HepG2 (cell line): ENCODE results near the gene NR2F1. TPM values are rescaled to one million over a fixed set of nuclear protein-coding genes. Genes with fewer than 3 reads are reported as not detected.

ENCODE experiments used
- ARNT2 ChIP-seq: sonication (generic); formaldehyde crosslinking; IDR thresholded peaks from 2 replicates; pipeline ENCODE4 v1.8.0; 2022; ENCODE audit warnings: mild to moderate bottlenecking, low read depth, missing genetic modification reagents, moderate library complexity
- CC2D1A ChIP-seq: sonication (generic); formaldehyde crosslinking; IDR thresholded peaks from 2 replicates; pipeline ENCODE4 v1.8.1; 2023; ENCODE audit warnings: mild to moderate bottlenecking, missing genetic modification reagents
- GPN1 ChIP-seq: sonication (generic); formaldehyde crosslinking; IDR thresholded peaks from 2 replicates; pipeline ENCODE4 v1.5.1; 2020; ENCODE audit warnings: missing genetic modification reagents, borderline replicate concordance
- GTF2F1 ChIP-seq: fragments of 150-350 bp; IDR thresholded peaks from 2 replicates; pipeline ENCODE4 v1.6.1; 2014; ENCODE audit warnings: low read length
- JARID2 ChIP-seq: sonication (generic); formaldehyde crosslinking; IDR thresholded peaks from 2 replicates; pipeline ENCODE4 v1.8.1; 2023; ENCODE audit warnings: missing genetic modification reagents, inconsistent platforms; ENCODE audit not compliant: insufficient replicate concordance
- MIER3 ChIP-seq: IDR thresholded peaks from 2 replicates; pipeline ENCODE4 v1.6.1; 2016; ENCODE audit warnings: missing compliant biosample characterization, borderline replicate concordance
- PAF1 ChIP-seq: IDR thresholded peaks from 2 replicates; pipeline ENCODE4 v1.6.1; 2016; ENCODE audit warnings: missing genetic modification reagents, missing compliant biosample characterization
- RBFOX2 ChIP-seq: fragments of 200-400 bp; formaldehyde crosslinking; IDR thresholded peaks from 2 replicates; pipeline ENCODE4 v1.6.1; 2017; ENCODE audit warnings: low read depth, mild to moderate bottlenecking, low read length
- RBM22 ChIP-seq: fragments of 200-400 bp; formaldehyde crosslinking; optimal IDR thresholded peaks from 2 replicates; pipeline ENCODE3; 2017; ENCODE audit warnings: mild to moderate bottlenecking, low read length, moderate library complexity
- TBL1XR1 ChIP-seq: fragments of 150-350 bp; IDR thresholded peaks from 2 replicates; pipeline ENCODE4 v1.6.1; 2014; ENCODE audit warnings: borderline replicate concordance, low read length; ENCODE audit not compliant: partially characterized antibody
- TCF7 ChIP-seq: sonication (generic); IDR thresholded peaks from 2 replicates; pipeline ENCODE4 v1.6.1; 2016; ENCODE audit warnings: antibody characterized with exemption, low read depth
- U2AF1 ChIP-seq: fragments of 200-400 bp; formaldehyde crosslinking; optimal IDR thresholded peaks from 2 replicates; pipeline ENCODE3; 2017; ENCODE audit warnings: mild to moderate bottlenecking, low read depth, low read length
- ZNF7 ChIP-seq: IDR thresholded peaks from 2 replicates; pipeline ENCODE4 v1.6.1; 2016; ENCODE audit warnings: missing biosample characterization, missing genetic modification reagents
- ZNF720 ChIP-seq: sonication (generic); formaldehyde crosslinking; IDR thresholded peaks from 2 replicates; pipeline ENCODE4 v1.4.0; 2020; ENCODE audit warnings: missing genetic modification reagents
- ZNF747 ChIP-seq: sonication (generic); formaldehyde crosslinking; IDR thresholded peaks from 2 replicates; pipeline ENCODE4 v1.8.1; 2023; ENCODE audit warnings: missing genetic modification reagents, mild to moderate bottlenecking, borderline replicate concordance
- polyA plus RNA-seq, 8 experiments: library from polyadenylated mRNA; depleted of rRNA in 3 of 8; stranded (reverse) in 7 of 8; unstranded in 1 of 8; fragments of >200 nt; fragmentation: Illumina TruSeq in 4 of 8; extraction: Trizol in 4 of 8; gene quantifications; 2 replicates each; pipeline versions ENCODE4 v1.2.1 to v1.2.3, GENCODE V29; 2011 to 2016; ENCODE audit warnings: low read depth in 4 of 8, missing spikeins in 1 of 8, mixed read lengths in 1 of 8; ENCODE audit not compliant: insufficient read depth in 1 of 8
- total RNA-seq, 5 experiments: library from RNA; depleted of rRNA; stranded (reverse); fragments of >200 nt; fragmentation: Illumina TruSeq; extraction: Trizol; gene quantifications; 2 replicates each; pipeline ENCODE4 v1.2.3, GENCODE V29; 2016; ENCODE audit warnings: low read depth in 1 of 5
- TF ChIP-seq, protein P1 (sequence below), 2 experiments: IDR thresholded peaks; 2 replicates each; pipeline ENCODE4 v1.6.1; 2011 to 2012; ENCODE audit warnings: low read length in 2 of 2, borderline replicate concordance in 1 of 2, low read depth in 1 of 2, mild to moderate bottlenecking in 1 of 2, moderate library complexity in 1 of 2
- TF ChIP-seq, protein P2 (sequence below): sonication (generic); formaldehyde crosslinking; IDR thresholded peaks from 2 replicates; pipeline ENCODE4 v1.5.0; 2020; ENCODE audit warnings: mild to moderate bottlenecking, missing genetic modification reagents, borderline replicate concordance
- TF ChIP-seq, protein P3 (sequence below): sonication (generic); formaldehyde crosslinking; IDR thresholded peaks from 2 replicates; pipeline ENCODE4 v1.4.0; 2020; ENCODE audit warnings: missing genetic modification reagents
- TF ChIP-seq, protein P4 (sequence below): sonication (generic); formaldehyde crosslinking; IDR thresholded peaks from 2 replicates; pipeline ENCODE4 v1.4.0; 2020; ENCODE audit warnings: missing genetic modification reagents

NR2F1 gene
- total and polyA plus RNA-seq, 2 of the 13 experiments (the other 11 are each of a cell fraction or from before 2014, with no cell fraction given) = 17.1 to 59.7 TPM

DNA sequence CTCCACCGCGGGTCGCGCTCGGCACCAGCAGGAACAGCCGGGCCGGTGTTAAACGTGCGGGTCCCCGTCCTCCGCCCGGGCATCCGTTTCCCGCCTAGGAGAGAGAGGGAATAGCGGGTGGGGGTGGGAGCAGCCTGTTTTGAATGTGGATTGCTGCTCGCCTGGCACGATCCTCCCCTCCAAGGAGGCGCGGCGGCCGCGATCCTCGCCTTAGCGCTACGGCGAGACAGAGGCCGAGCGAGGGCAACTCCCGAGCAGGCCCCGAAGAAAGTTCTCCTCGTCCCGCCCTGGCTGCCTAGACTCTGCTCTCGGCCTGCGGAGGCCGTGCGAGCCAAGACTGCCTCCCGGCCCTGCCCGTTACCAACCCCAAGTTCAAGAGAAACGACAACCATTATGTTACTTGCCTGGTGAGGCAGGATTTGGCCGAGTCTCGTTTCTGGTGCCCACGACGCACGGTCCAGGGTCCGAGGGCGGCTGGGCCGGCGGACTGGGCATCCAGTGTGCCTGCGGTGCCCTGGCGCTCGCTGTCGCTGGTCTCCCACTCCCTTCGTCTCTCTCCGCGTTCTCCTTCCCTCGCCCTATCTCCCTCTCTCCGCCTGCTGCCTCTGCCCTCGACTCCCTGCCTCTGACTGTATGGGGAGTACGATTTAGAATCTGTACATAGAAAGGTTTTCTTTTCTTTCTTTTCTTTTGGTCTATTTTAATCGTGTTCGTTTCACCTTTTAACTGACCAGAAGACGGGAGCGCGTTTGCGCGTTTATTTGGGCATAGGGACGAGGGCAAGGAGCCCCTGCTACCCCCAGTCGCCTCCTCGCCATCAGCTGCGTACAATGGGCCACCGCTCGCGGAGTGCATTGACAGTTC is 2.7 kb upstream of the NR2F1 start (continued):
- TF ChIP-seq, protein P1, sequence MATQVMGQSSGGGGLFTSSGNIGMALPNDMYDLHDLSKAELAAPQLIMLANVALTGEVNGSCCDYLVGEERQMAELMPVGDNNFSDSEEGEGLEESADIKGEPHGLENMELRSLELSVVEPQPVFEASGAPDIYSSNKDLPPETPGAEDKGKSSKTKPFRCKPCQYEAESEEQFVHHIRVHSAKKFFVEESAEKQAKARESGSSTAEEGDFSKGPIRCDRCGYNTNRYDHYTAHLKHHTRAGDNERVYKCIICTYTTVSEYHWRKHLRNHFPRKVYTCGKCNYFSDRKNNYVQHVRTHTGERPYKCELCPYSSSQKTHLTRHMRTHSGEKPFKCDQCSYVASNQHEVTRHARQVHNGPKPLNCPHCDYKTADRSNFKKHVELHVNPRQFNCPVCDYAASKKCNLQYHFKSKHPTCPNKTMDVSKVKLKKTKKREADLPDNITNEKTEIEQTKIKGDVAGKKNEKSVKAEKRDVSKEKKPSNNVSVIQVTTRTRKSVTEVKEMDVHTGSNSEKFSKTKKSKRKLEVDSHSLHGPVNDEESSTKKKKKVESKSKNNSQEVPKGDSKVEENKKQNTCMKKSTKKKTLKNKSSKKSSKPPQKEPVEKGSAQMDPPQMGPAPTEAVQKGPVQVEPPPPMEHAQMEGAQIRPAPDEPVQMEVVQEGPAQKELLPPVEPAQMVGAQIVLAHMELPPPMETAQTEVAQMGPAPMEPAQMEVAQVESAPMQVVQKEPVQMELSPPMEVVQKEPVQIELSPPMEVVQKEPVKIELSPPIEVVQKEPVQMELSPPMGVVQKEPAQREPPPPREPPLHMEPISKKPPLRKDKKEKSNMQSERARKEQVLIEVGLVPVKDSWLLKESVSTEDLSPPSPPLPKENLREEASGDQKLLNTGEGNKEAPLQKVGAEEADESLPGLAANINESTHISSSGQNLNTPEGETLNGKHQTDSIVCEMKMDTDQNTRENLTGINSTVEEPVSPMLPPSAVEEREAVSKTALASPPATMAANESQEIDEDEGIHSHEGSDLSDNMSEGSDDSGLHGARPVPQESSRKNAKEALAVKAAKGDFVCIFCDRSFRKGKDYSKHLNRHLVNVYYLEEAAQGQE (IDR thresholded peaks at IDR 0.05; ENCODE audit: borderline replicate concordance in 1 of 2, low read depth in 1 of 2, low read length in 2 of 2) = no peak
- TF ChIP-seq JARID2 (peak; percentile 58), ZNF747 (CRISPR knock-in tag) (no peak), ZNF720 (CRISPR knock-in tag) (no peak), RBFOX2 (peak; percentile 66), GTF2F1 (no peak), GPN1 (CRISPR knock-in tag) (no peak), CC2D1A (CRISPR knock-in tag) (no peak), TBL1XR1 (no peak), RBM22 (no peak), U2AF1 (peak; percentile 63), PAF1 (CRISPR knock-in tag) (no peak), MIER3 (CRISPR knock-in tag) (no peak), ZNF7 (CRISPR knock-in tag) (no peak), ARNT2 (CRISPR knock-in tag) (peak; percentile 71; the same call in 1 of the 2 replicates), TCF7 (no peak)
- TF ChIP-seq, protein P2, sequence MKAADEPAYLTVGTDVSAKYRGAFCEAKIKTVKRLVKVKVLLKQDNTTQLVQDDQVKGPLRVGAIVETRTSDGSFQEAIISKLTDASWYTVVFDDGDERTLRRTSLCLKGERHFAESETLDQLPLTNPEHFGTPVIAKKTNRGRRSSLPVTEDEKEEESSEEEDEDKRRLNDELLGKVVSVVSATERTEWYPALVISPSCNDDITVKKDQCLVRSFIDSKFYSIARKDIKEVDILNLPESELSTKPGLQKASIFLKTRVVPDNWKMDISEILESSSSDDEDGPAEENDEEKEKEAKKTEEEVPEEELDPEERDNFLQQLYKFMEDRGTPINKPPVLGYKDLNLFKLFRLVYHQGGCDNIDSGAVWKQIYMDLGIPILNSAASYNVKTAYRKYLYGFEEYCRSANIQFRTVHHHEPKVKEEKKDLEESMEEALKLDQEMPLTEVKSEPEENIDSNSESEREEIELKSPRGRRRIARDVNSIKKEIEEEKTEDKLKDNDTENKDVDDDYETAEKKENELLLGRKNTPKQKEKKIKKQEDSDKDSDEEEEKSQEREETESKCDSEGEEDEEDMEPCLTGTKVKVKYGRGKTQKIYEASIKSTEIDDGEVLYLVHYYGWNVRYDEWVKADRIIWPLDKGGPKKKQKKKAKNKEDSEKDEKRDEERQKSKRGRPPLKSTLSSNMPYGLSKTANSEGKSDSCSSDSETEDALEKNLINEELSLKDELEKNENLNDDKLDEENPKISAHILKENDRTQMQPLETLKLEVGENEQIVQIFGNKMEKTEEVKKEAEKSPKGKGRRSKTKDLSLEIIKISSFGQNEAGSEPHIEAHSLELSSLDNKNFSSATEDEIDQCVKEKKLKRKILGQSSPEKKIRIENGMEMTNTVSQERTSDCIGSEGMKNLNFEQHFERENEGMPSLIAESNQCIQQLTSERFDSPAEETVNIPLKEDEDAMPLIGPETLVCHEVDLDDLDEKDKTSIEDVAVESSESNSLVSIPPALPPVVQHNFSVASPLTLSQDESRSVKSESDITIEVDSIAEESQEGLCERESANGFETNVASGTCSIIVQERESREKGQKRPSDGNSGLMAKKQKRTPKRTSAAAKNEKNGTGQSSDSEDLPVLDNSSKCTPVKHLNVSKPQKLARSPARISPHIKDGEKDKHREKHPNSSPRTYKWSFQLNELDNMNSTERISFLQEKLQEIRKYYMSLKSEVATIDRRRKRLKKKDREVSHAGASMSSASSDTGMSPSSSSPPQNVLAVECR (CRISPR knock-in tag) = peak; percentile 27; the same call in 1 of the 2 replicates
- TF ChIP-seq, protein P3, sequence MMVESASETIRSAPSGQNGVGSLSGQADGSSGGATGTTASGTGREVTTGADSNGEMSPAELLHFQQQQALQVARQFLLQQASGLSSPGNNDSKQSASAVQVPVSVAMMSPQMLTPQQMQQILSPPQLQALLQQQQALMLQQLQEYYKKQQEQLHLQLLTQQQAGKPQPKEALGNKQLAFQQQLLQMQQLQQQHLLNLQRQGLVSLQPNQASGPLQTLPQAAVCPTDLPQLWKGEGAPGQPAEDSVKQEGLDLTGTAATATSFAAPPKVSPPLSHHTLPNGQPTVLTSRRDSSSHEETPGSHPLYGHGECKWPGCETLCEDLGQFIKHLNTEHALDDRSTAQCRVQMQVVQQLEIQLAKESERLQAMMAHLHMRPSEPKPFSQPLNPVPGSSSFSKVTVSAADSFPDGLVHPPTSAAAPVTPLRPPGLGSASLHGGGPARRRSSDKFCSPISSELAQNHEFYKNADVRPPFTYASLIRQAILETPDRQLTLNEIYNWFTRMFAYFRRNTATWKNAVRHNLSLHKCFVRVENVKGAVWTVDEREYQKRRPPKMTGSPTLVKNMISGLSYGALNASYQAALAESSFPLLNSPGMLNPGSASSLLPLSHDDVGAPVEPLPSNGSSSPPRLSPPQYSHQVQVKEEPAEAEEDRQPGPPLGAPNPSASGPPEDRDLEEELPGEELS = no peak
- TF ChIP-seq, protein P4, sequence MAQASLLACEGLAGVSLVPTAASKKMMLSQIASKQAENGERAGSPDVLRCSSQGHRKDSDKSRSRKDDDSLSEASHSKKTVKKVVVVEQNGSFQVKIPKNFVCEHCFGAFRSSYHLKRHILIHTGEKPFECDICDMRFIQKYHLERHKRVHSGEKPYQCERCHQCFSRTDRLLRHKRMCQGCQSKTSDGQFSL (CRISPR knock-in tag) = no peak
